HFF-Myc (cell line): Measurements from ENCODE around the gene SIN3A.

ENCODE experiments used
- DNase-seq: peaks from one replicate; pipeline ENCODE4 v3.0.0-alpha.2; 2011; ENCODE audit warnings: low read depth; ENCODE audit errors: extremely low read depth
- H3K4me3 ChIP-seq: replicated peaks from 2 replicates; pipeline ENCODE4 v1.5.1; 2011; ENCODE audit warnings: low read depth, mild to moderate bottlenecking, control low read depth, low read length
- TF ChIP-seq, protein P1 (sequence below): IDR thresholded peaks from 2 replicates; pipeline ENCODE4 v1.5.1; 2012; ENCODE audit warnings: mild to moderate bottlenecking, low read depth, low read length, control low read depth; ENCODE audit errors: missing control alignments

SIN3A gene

DNA sequence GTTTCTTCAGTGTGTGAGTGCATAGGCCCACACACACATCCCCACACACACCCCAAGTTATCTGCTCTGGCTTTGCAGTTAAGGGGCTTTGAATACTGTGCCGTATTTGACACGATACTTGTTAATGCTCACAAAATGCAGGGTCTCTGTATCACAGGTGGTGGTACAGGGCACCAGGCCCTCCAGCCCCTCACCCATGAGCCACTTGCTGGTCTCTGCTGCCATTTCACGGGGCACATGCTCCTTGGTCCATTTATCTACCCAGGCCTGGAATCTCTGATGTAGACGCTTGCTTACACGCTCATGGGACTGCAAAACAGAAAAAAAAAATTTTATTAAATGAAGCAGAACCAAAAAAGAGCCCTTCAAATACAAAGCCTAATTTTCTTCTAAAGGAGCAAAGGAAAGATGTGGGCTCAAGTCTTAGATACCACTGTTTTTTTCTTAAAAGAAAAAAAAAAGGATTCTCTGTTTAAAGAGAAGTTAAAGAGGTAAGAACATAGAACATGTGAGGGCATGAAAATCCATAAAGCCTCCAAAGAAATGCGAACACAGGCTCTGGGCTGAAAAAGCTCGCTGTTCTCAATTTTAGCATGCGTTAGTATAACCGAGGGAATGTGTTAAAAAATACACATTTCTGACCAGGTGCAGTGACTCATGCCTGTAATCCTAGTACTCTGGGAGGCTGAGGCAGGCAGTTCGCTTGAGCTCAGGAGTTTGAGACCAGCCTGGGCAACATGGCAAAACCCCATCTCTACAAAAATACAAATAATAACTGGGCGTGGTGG, 79.4 kb downstream of the SIN3A start:
- TF ChIP-seq, protein P1, sequence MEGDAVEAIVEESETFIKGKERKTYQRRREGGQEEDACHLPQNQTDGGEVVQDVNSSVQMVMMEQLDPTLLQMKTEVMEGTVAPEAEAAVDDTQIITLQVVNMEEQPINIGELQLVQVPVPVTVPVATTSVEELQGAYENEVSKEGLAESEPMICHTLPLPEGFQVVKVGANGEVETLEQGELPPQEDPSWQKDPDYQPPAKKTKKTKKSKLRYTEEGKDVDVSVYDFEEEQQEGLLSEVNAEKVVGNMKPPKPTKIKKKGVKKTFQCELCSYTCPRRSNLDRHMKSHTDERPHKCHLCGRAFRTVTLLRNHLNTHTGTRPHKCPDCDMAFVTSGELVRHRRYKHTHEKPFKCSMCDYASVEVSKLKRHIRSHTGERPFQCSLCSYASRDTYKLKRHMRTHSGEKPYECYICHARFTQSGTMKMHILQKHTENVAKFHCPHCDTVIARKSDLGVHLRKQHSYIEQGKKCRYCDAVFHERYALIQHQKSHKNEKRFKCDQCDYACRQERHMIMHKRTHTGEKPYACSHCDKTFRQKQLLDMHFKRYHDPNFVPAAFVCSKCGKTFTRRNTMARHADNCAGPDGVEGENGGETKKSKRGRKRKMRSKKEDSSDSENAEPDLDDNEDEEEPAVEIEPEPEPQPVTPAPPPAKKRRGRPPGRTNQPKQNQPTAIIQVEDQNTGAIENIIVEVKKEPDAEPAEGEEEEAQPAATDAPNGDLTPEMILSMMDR: no peak
- no peak overlapping the region for H3K4me3 ChIP-seq
- no peak for DNase-seq

DNA sequence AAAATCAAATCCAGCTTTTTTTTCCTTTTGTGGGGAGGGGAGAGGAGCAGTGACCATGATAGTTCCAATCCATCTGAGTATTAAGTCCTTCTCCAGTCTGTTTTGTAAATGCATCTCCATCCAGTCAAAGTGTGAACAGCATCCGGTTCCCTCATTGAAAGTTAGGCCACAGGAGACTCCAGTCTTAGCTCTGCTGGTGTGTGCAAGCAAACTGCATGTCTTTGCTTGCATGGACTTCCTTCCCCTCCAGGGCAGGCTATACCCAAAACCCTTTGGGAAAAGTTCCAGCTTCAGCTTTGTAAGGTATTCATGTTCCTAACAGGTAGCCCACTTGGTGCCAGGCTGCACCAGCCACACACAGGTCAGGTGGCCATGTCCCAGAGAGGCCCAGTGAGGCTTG, 80.0 kb downstream of the SIN3A start:
- no peak for DNase-seq
- TF ChIP-seq, protein P1: no peak

DNA sequence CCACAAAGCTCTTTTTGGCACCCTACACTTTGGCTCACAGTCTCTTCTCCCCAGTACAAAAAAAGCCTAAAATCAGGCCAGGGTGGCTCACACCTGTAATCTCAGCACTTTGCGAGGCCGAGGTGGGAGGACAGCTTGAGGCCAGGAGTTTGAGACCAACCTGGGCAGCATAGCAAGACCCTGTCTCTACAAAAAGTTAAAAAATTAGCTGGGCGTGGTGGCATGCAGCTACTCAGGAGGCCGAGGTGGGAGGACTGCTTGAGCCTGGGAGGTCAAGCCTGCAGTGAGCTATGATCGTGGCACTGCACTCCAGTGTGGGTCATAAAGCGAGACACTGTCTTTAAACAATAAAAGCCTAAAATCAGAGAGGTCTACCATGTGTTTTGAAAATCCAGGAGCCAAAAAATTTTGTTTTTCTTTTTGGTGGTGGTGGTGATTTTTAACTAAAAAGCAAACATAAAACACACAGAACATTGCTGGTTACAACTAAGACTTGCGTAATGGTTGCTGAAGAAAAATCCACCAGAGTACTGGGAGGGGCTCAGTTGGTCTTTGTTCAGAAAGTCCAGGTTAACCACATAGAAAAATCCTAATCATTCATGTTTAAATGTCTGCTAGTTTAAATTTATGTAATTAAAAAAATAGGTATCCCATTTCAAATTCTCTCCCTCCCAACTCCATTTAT, 81.5 kb downstream of the SIN3A start:
- TF ChIP-seq, protein P1: no peak
- no peak overlapping the region for H3K4me3 ChIP-seq

More for the DNA sequence above, 80.0 kb downstream of the SIN3A start:
- H3K4me3 ChIP-seq: no peak overlapping the region

DNA sequence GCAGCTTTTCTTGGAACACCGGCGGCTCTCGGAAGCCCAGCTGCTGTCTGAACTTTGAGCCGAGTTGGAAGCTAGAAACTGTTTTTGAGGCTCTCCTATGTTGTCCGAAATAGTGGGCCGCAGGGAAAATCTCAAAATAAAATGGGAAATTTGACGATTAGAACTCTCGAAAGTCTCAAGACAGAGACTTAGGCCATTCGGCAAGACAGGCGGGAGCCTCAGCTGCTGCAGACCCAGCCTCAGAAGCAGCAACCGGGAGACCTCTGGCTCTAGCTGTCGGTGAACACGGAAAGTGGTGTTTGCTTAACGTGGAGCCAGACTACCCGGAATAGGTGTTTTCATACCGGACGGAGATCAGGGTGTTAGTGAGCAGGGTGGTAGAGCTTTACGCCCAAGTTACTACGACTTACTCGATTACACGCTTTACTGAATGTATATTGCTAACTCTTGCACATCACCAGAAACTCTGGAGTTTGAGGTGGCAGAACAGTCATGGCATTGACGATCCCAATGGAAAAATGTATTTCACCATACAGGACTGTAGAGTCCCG, 82.7 kb downstream of the SIN3A start:
- TF ChIP-seq, protein P1: no peak
- DNase-seq: no peak
- peak overlapping the region; percentile 86 for H3K4me3 ChIP-seq

More for the DNA sequence above, 81.5 kb downstream of the SIN3A start:
- DNase-seq: no peak

DNA sequence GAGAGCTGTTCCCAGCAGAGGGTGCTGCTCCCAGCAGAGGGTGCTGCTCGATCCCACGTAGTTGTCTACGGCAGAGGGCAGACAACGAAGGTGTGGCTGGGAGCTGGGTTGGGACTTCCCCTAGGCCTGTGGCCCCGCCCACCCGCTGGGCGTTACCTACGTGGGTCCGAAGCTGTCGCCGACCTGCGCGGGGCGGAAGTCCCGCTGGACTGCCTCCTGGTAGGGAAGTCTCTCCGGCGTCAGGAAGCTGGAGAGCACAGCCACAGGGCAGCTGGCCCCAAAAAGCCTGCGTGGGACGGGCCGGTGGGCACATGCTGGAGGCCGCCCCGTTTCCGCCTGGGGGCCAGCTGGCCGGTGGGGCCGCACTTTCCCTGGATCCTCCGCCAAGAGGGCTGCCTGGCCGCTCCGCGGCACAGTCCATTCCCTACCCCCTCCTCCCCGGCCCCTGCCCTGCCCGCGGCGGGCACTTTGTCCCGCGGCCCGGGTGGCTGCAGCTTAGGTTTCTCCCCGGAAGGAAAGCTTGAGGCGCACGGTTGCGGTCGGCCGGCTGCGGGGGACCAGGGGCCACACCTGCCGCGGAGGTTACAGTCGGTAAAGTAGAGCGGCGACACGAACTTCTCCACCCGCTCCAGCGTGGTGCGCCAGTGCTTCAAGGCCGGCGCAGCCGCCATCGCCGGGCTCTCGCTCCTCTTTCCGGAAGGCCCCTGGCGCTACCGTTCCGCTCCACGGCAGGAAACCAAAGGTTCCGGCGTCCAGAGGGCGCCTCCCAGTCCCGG, 83.4 kb downstream of the SIN3A start, which contains the start of gene MAN2C1:
TSS of gene MAN2C1 (minus strand) at position 695 of the 776 bp plus-strand sequence. CDS start at position 671, 24 bp downstream.
- peak; percentile 93 for DNase-seq
- TF ChIP-seq, protein P1: peak; percentile 76
- peak within 1 kb of the TSS; percentile 86 for H3K4me3 ChIP-seq

DNA sequence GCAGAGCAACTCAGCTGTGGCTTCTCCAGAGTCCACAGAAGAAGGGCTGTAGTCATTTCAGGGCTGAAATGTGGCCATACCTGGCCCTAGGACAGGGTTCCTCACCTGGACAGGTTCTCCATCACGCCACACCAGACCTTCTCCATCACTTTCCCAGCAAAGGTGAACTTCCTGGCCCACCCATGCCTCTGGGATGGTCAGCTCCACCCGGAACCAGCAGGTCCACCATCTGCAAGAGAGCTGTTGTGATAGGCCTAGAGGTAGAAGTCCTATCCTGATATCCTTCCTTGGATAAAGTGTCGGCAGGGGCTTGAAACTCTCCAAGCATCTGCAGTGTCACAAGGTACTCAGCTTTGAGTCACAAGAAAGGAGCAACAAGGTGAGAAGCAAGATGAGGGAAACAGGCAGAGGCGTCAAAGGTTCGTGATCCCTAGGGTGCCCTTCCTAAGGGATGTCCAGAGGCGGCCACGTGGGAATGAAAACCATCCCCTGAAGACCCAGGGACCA, 84.0 kb downstream of the SIN3A start:
- DNase-seq: no peak
- TF ChIP-seq, protein P1: no peak
- H3K4me3 ChIP-seq: peak overlapping the region; percentile 86
